Endothelial cell of umbilical vein (primary cell): ENCODE measurements around the gene DIAPH3. TPM values are rescaled to one million over a fixed set of nuclear protein-coding genes. Genes with fewer than 3 reads are reported as not detected.

ENCODE experiments used
- BruUV-seq: library from RNA; stranded (reverse); fragments of 400-500 nt; replicated peaks from 2 replicates; lab custom pipeline; 2021; lab: Mats Ljungman, UMichigan
- CTCF ChIA-PET: fragments of 300-600, 350-600 bp; sonication (Branson Sonifier 250); formaldehyde crosslinking; loops from one replicate; lab custom pipeline; 2021; ENCODE audit warnings: antibody characterized with exemption, inconsistent platforms; lab: Charles Lee
- POLR2A ChIA-PET: fragments of 300-600, 350-600 bp; sonication (Branson Sonifier 250); formaldehyde crosslinking; loops from one replicate; lab custom pipeline; 2021; ENCODE audit warnings: antibody characterized with exemption, inconsistent platforms; lab: Charles Lee
- DNase-seq: peaks from one replicate; pipeline ENCODE4 v3.0.0-alpha.2; 2011; ENCODE audit warnings: low read depth, low spot score
- FAIRE-seq: peaks from 2 replicates; lab custom pipeline; 2011; peaks lifted over from hg19 to GRCh38; lab: Jason Lieb, UNC
- H2AFZ ChIP-seq: 2 replicates; pipeline ENCODE4 v1.6.0; 2012; ENCODE audit warnings: low read depth, low read length, control low read depth, inconsistent platforms
- H3K27ac ChIP-seq: 2 replicates; pipeline ENCODE4 v1.5.1; 2011; ENCODE audit warnings: low read depth, mild to moderate bottlenecking, control low read depth, low read length, moderate library complexity; ENCODE audit not compliant: insufficient read depth
- H3K27me3 ChIP-seq, 2 experiments: 2 replicates each; pipeline versions ENCODE4 v1.6.0 to v1.6.1; 2011; ENCODE audit warnings: low read length in 2 of 2, mixed read lengths in 1 of 2; ENCODE audit not compliant: control insufficient read depth in 2 of 2, insufficient read depth in 2 of 2
- H3K36me3 ChIP-seq, 2 experiments: 2 replicates in 1 of 2; 3 replicates in 1 of 2; pipeline ENCODE4 v1.5.1; 2011; ENCODE audit warnings: low read length in 2 of 2, mild to moderate bottlenecking in 1 of 2, moderate library complexity in 1 of 2; ENCODE audit not compliant: control insufficient read depth in 2 of 2, insufficient read depth in 2 of 2; ENCODE audit errors: extremely low read depth in 1 of 2
- H3K4me1 ChIP-seq: 3 replicates; pipeline ENCODE4 v1.5.1; 2011; ENCODE audit warnings: mild to moderate bottlenecking, low read length; ENCODE audit not compliant: control insufficient read depth, insufficient read depth; ENCODE audit errors: extremely low read depth
- H3K4me2 ChIP-seq: 2 replicates; pipeline ENCODE4 v1.6.1; 2011; ENCODE audit warnings: low read length, control low read depth, mixed read lengths; ENCODE audit not compliant: insufficient read depth
- H3K4me3 ChIP-seq, 3 experiments: fragments of 200-600 bp in 1 of 3; sonication (generic), shearing (Covaris generic) in 1 of 3; replicated peaks in 1 of 3; 2 replicates each; pipeline ENCODE4 v1.5.1; 2011 to 2016; ENCODE audit warnings: control low read depth in 3 of 3, low read length in 3 of 3, mild to moderate bottlenecking in 2 of 3, inconsistent platforms in 1 of 3, low read depth in 1 of 3, moderate library complexity in 1 of 3; ENCODE audit not compliant: insufficient read depth in 1 of 3
- H3K79me2 ChIP-seq: 2 replicates; pipeline ENCODE4 v1.6.0; 2012; ENCODE audit warnings: low read length, inconsistent platforms; ENCODE audit not compliant: control insufficient read depth, insufficient read depth
- H3K9ac ChIP-seq: replicated peaks from 2 replicates; pipeline ENCODE3; 2011; ENCODE audit warnings: low read length, control low read depth; ENCODE audit not compliant: insufficient read depth; ENCODE audit errors: extremely low read depth
- H3K9me1 ChIP-seq: replicated peaks from 3 replicates; pipeline ENCODE4 v1.6.0; 2011; ENCODE audit warnings: mild to moderate bottlenecking, low read length; ENCODE audit not compliant: control insufficient read depth, insufficient read depth; ENCODE audit errors: extremely low read depth
- H3K9me3 ChIP-seq: replicated peaks from 2 replicates; pipeline ENCODE4 v1.5.1; 2012; ENCODE audit warnings: low read length, inconsistent platforms; ENCODE audit not compliant: control insufficient read depth, insufficient read depth
- H4K20me1 ChIP-seq: replicated peaks from 2 replicates; pipeline ENCODE3; 2011; ENCODE audit warnings: mild to moderate bottlenecking, low read length; ENCODE audit not compliant: control insufficient read depth, insufficient read depth; ENCODE audit errors: extremely low read depth
- CTCF ChIP-seq, 2 donors: IDR thresholded peaks; 1 replicate in 1 of 2; 2 replicates in 1 of 2; pipeline ENCODE4 v1.5.1; 2011; ENCODE audit warnings: low read length in 2 of 2, mild to moderate bottlenecking in 2 of 2, moderate library complexity in 2 of 2, control low read depth in 1 of 2, inconsistent platforms in 1 of 2, low read depth in 1 of 2; ENCODE audit not compliant: insufficient read depth in 1 of 2; ENCODE audit errors: extremely low read depth in 1 of 2
- EZH2 ChIP-seq: IDR thresholded peaks from 2 replicates; pipeline ENCODE4 v1.6.1; 2012; ENCODE audit warnings: borderline replicate concordance, low read depth, mild to moderate bottlenecking, moderate library complexity, low read length, inconsistent platforms; ENCODE audit not compliant: severe bottlenecking
- FOS ChIP-seq: IDR thresholded peaks from 2 replicates; pipeline ENCODE4 v1.6.1; 2011; ENCODE audit warnings: mild to moderate bottlenecking, low read length, moderate library complexity, borderline replicate concordance; ENCODE audit not compliant: insufficient read depth
- GATA2 ChIP-seq: IDR thresholded peaks from 2 replicates; pipeline ENCODE4 v1.7.0; 2011; ENCODE audit warnings: low read depth, mild to moderate bottlenecking, moderate library complexity, mixed read lengths, low read length; ENCODE audit not compliant: insufficient read length, insufficient read depth
- JUN ChIP-seq: IDR thresholded peaks from 2 replicates; pipeline ENCODE4 v1.6.1; 2011; ENCODE audit warnings: borderline replicate concordance, low read depth; ENCODE audit not compliant: insufficient read length, insufficient read depth
- MAX ChIP-seq: IDR thresholded peaks from 2 replicates; pipeline ENCODE4 v1.6.1; 2011; ENCODE audit not compliant: insufficient read depth, insufficient read length
- MYC ChIP-seq: IDR thresholded peaks from one replicate; pipeline ENCODE4 v1.6.1; 2011; ENCODE audit warnings: mild to moderate bottlenecking, low read depth, low read length
- POLR2A ChIP-seq: IDR thresholded peaks from 2 replicates; pipeline ENCODE4 v1.6.1; 2012; ENCODE audit warnings: low read depth, mild to moderate bottlenecking, control low read depth, low read length
- POLR2AphosphoS5 ChIP-seq: IDR thresholded peaks from 2 replicates; pipeline ENCODE4 v1.6.1; 2012; ENCODE audit warnings: low read depth, mild to moderate bottlenecking, control low read depth, low read length, moderate library complexity; ENCODE audit not compliant: insufficient read depth
- dilution Hi-C: fragments of 300-500 bp; cut with MboI; formaldehyde crosslinking; loops from one replicate; pipeline ENCODE4 v1.15.0; 2019; ENCODE audit warnings: low sequenced_read_pairs; ENCODE audit not compliant: extremely low pct_ligation_motif_present
- intact Hi-C: fragments of 100-400 bp; cut with micrococcal nuclease; formaldehyde crosslinking; loops from one replicate; pipeline ENCODE4 v1.10.0; 2022
- polyA plus RNA-seq, 4 experiments: library from polyadenylated mRNA; depleted of rRNA in 3 of 4; stranded (reverse) in 3 of 4; unstranded in 1 of 4; fragments of >200 nt; gene quantifications; 2 replicates each; pipeline versions ENCODE4 v1.2.1 to v1.2.3, GENCODE V29; 2011 to 2012; ENCODE audit warnings: missing spikeins in 1 of 4
- total RNA-seq: library from RNA; stranded (reverse); gene quantifications from 2 replicates; pipeline ENCODE4 v1.2.3, GENCODE V29; 2021

DIAPH3 gene
- total and polyA plus RNA-seq, 2 donors (not counting 3 experiments of a cell fraction or from before 2014, with no cell fraction given) = 9.9 to 44.0 TPM

GRCh38 chr13:59829690-59830089 is 334.0 kb downstream of the DIAPH3 start:
- TF ChIP-seq POLR2AphosphoS5 (no peak), MAX (no peak), CTCF (IDR thresholded peaks at IDR 0.05; ENCODE audit: extremely low read depth in 1 of 2, insufficient read depth in 1 of 2, low read depth in 1 of 2, low read length in 2 of 2) (no peak), JUN (no peak), MYC (no peak), EZH2 (no peak), POLR2A (no peak), FOS (no peak), GATA2 (no peak)
- no peaks in the 10 kb centered on the region for H3K79me2 ChIP-seq
- POLR2A ChIA-PET = no interaction called here
- H3K27me3 ChIP-seq = no peaks in the 10 kb centered on the region
- DNase-seq (no peak), FAIRE-seq (no peak)
- intact Hi-C loops (no loop called here), dilution Hi-C loops (no loop called here)
- no peaks in the 10 kb centered on the region for H4K20me1 ChIP-seq
- no peaks in the 10 kb centered on the region for H3K4me1 ChIP-seq
- BruUV-seq = no TSS peak
- H2AFZ ChIP-seq = no peak overlapping the region
- H3K4me3 ChIP-seq = no peak overlapping the region
- H3K27ac ChIP-seq = no peak overlapping the region
- H3K36me3 ChIP-seq = no peaks in the 10 kb centered on the region
- CTCF ChIA-PET = interaction anchor here (0.9 to 1.8 kb wide), 6 partner anchors 11 to 601 kb away, joined by 3 to 5 read pairs (median 4); no protein-coding TSS in a partner anchor
- H3K9ac ChIP-seq = no peak overlapping the region
- no peaks in the 10 kb centered on the region for H3K9me3 ChIP-seq
- H3K4me2 ChIP-seq = no peak overlapping the region
- no peaks in the 10 kb centered on the region for H3K9me1 ChIP-seq
